Neuronal stem cell (in vitro differentiated cells): ENCODE measurements around the gene THSD4.

Experiments
- DNase-seq: peaks from one replicate; pipeline ENCODE4 v3.0.0-alpha.2; 2013; ENCODE audit warnings: low spot score
- H2AFZ ChIP-seq: one replicate; pipeline ENCODE4 v1.6.1; 2013; ENCODE audit warnings: mild to moderate bottlenecking, low read length, inconsistent platforms
- H2AK5ac ChIP-seq: 2 replicates; pipeline ENCODE4 v1.6.1; 2013; ENCODE audit warnings: low read depth, mild to moderate bottlenecking, inconsistent platforms, low read length, moderate library complexity, mixed read lengths
- H2BK120ac ChIP-seq: 2 replicates; pipeline ENCODE4 v1.6.1; 2013; ENCODE audit warnings: low read depth, mild to moderate bottlenecking, inconsistent platforms, low read length, moderate library complexity, mixed read lengths
- H2BK12ac ChIP-seq: one replicate; pipeline ENCODE4 v1.6.1; 2013; ENCODE audit warnings: low read length, inconsistent platforms
- H2BK15ac ChIP-seq: 2 replicates; pipeline ENCODE4 v1.6.1; 2013; ENCODE audit warnings: mild to moderate bottlenecking, low read length, inconsistent platforms, mixed read lengths
- H2BK5ac ChIP-seq: one replicate; pipeline ENCODE4 v1.6.1; 2013; ENCODE audit warnings: inconsistent platforms, mild to moderate bottlenecking, low read length, moderate library complexity
- H3K14ac ChIP-seq: one replicate; pipeline ENCODE4 v1.6.1; 2013; ENCODE audit warnings: low read length, inconsistent platforms
- H3K18ac ChIP-seq: 2 replicates; pipeline ENCODE4 v1.6.1; 2013; ENCODE audit warnings: low read length, inconsistent platforms
- H3K23ac ChIP-seq: 2 replicates; pipeline ENCODE4 v1.6.1; 2013; ENCODE audit warnings: low read depth, mild to moderate bottlenecking, mixed read lengths, low read length, inconsistent platforms; ENCODE audit not compliant: poor library complexity
- H3K27ac ChIP-seq: replicated peaks from 3 replicates; pipeline ENCODE4 v1.5.1; 2013; ENCODE audit warnings: low read length, inconsistent platforms
- H3K27me3 ChIP-seq, 3 experiments: 2 replicates each; pipeline ENCODE4 v1.6.1; 2013; ENCODE audit warnings: low read length in 3 of 3, mild to moderate bottlenecking in 2 of 3, inconsistent platforms in 1 of 3, low read depth in 1 of 3, mixed read lengths in 1 of 3, moderate library complexity in 1 of 3; ENCODE audit not compliant: control insufficient read depth in 3 of 3, insufficient read depth in 3 of 3
- H3K36me3 ChIP-seq, 2 donors: replicated peaks in 1 of 2; 2 replicates each; pipeline ENCODE4 v1.6.1; 2013; ENCODE audit warnings: low read length in 2 of 2; ENCODE audit not compliant: control insufficient read depth in 2 of 2, insufficient read depth in 2 of 2
- H3K4ac ChIP-seq: 2 replicates; pipeline ENCODE4 v1.6.1; 2013; ENCODE audit warnings: inconsistent platforms, mild to moderate bottlenecking, low read length, moderate library complexity
- H3K4me1 ChIP-seq, 2 donors: 1 replicate in 1 of 2; 2 replicates in 1 of 2; pipeline ENCODE4 v1.6.1; 2013; ENCODE audit warnings: low read length in 2 of 2, low read depth in 1 of 2; ENCODE audit not compliant: control insufficient read depth in 2 of 2, insufficient read depth in 1 of 2
- H3K4me2 ChIP-seq: one replicate; pipeline ENCODE4 v1.6.1; 2013; ENCODE audit warnings: mild to moderate bottlenecking, low read length, inconsistent platforms; ENCODE audit not compliant: insufficient read depth, poor library complexity, severe bottlenecking
- H3K4me3 ChIP-seq, 2 donors: 2 replicates each; pipeline ENCODE4 v1.5.1; 2013; ENCODE audit warnings: low read length in 2 of 2, mild to moderate bottlenecking in 2 of 2, inconsistent platforms in 1 of 2, moderate library complexity in 1 of 2
- H3K79me1 ChIP-seq: one replicate; pipeline ENCODE4 v1.6.1; 2013; ENCODE audit warnings: low read depth, mild to moderate bottlenecking, inconsistent platforms, low read length, moderate library complexity
- H3K9ac ChIP-seq: one replicate; pipeline ENCODE4 v1.6.1; 2013; ENCODE audit warnings: mild to moderate bottlenecking, low read depth, low read length, inconsistent platforms; ENCODE audit not compliant: poor library complexity
- H3K9me3 ChIP-seq, 2 donors: replicated peaks in 1 of 2; 2 replicates each; pipeline versions ENCODE3 to v1.6.1; 2013; ENCODE audit warnings: low read length in 2 of 2, mild to moderate bottlenecking in 2 of 2, inconsistent platforms in 1 of 2, low read depth in 1 of 2, mixed read lengths in 1 of 2, moderate library complexity in 1 of 2; ENCODE audit not compliant: control insufficient read depth in 2 of 2, insufficient read depth in 1 of 2
- H4K8ac ChIP-seq: one replicate; pipeline ENCODE4 v1.6.1; 2013; ENCODE audit warnings: low read depth, mild to moderate bottlenecking, inconsistent platforms, low read length, moderate library complexity
- H4K91ac ChIP-seq: one replicate; pipeline ENCODE4 v1.6.1; 2013; ENCODE audit warnings: low read length, low read depth, mild to moderate bottlenecking, inconsistent platforms; ENCODE audit not compliant: poor library complexity
- WGBS, 2 donors: extraction: QIAGEN DNeasy Blood & Tissue Kit; methylation state at CpG; one replicate each; pipeline ENCODE4 v1.1.7; 2013; ENCODE audit warnings: missing lambda C conversion rate in 2 of 2, mixed read lengths in 1 of 2; ENCODE audit not compliant: insufficient read length in 2 of 2, insufficient replicate concordance in 1 of 2; ENCODE audit errors: extremely low coverage in 2 of 2; 5-methylcytosine and 5-hydroxymethylcytosine counted together

Gene THSD4

GRCh38 chr15:71658827-71659729, 543.8 kb downstream of the THSD4 start:
- Histone ChIP-seq H2BK15ac (no peak overlapping the region), H2BK12ac (no peak overlapping the region), H2AK5ac (no peak overlapping the region), H3K4me3 (no peak overlapping the region), H2BK5ac (no peak overlapping the region), H3K9ac (no peak overlapping the region), H3K27me3 (peaks cover 0 to 12% (median 0%) of the 10 kb centered on the region in 3 experiments), H2BK120ac (no peak overlapping the region), H3K9me3 (no peaks in the 10 kb centered on the region), H3K4ac (no peak overlapping the region), H3K4me2 (no peak overlapping the region), H4K8ac (no peak overlapping the region), H3K4me1 (peaks cover 0 to 2% of the 10 kb centered on the region in 2 donors), H3K79me1 (no peaks in the 10 kb centered on the region), H4K91ac (no peak overlapping the region), H2AFZ (no peak overlapping the region), H3K36me3 (no peaks in the 10 kb centered on the region), H3K14ac (no peak overlapping the region), H3K27ac (no peak overlapping the region), H3K18ac (no peak overlapping the region), H3K23ac (no peak overlapping the region)
- DNase-seq = no peak
- no CpG with 5 or more reads among the region's 2 CpGs for WGBS, 2 donors

DNA sequence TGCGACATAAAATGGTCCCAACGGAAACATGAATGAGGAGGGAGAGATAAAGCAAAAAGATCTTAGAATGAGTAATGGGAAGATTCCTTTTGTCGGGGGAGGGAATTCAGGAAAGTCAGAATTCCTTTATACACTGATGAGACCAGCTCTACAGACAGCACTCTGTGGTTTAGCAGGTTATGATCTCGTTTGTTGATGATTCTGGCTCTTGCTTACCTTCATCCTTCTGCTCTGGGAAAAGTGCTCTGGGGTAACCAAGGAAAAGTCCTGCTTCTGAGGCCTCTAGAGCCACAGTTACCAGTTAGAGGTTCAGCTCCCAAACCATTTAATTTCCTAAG, 544.4 kb downstream of the THSD4 start:
- Histone ChIP-seq H3K9me3 (no peaks in the 10 kb centered on the region), H2BK12ac (no peak overlapping the region), H3K4me2 (no peak overlapping the region), H4K91ac (no peak overlapping the region), H2BK120ac (no peak overlapping the region), H3K27me3 (peaks cover 0 to 12% (median 0%) of the 10 kb centered on the region in 3 experiments), H3K23ac (no peak overlapping the region), H2BK5ac (no peak overlapping the region), H3K4ac (no peak overlapping the region), H3K4me3 (no peak overlapping the region), H3K9ac (no peak overlapping the region), H3K4me1 (peaks cover 0 to 2% of the 10 kb centered on the region in 2 donors), H3K14ac (no peak overlapping the region), H3K18ac (no peak overlapping the region), H2AK5ac (no peak overlapping the region), H2BK15ac (no peak overlapping the region), H3K79me1 (no peaks in the 10 kb centered on the region), H3K27ac (no peak overlapping the region), H3K36me3 (no peaks in the 10 kb centered on the region), H2AFZ (no peak overlapping the region), H4K8ac (no peak overlapping the region)
- no peak for DNase-seq
- WGBS, 2 donors = no CpG with 5 or more reads among the region's 4 CpGs

- H3K23ac ChIP-seq = no peak overlapping the region
Observed at GRCh38 chr15:71660501-71660900, 545.2 kb downstream of the THSD4 start.

DNA sequence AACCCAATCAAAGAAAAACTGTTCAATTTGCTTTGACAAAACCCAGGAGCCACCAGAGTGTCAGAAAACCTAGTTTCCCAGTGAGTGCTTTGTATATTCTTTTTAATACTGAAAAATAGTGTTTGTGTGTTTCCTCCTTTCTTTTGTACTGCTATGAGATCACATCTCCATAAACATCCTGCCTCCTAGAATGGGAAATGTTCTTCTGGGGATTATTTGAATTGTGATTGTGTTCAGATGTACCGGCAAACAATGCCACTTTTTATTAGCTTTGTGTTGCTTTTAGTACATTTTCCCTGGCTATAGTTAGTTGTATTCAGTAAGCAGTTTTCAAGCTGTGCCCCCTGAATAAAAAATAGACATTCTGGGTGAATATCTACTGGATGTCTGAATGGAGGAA, 547.0 kb downstream of the THSD4 start:
- H2BK15ac ChIP-seq = no peak overlapping the region
- no peak overlapping the region for H4K91ac ChIP-seq
- DNase-seq = no peak
- no peak overlapping the region for H3K4me2 ChIP-seq
- no peak overlapping the region for H3K4ac ChIP-seq
- peaks cover 0 to 2% of the 10 kb centered on the region in 2 donors for H3K4me1 ChIP-seq
- no peak overlapping the region for H2BK5ac ChIP-seq
- no peak overlapping the region for H3K27ac ChIP-seq
- H3K27me3 ChIP-seq = peaks cover 0 to 2% (median 0%) of the 10 kb centered on the region in 3 experiments
- no peak overlapping the region for H4K8ac ChIP-seq
- no peaks in the 10 kb centered on the region for H3K36me3 ChIP-seq
- no peak overlapping the region for H2BK120ac ChIP-seq
- H3K9me3 ChIP-seq = no peaks in the 10 kb centered on the region
- H3K18ac ChIP-seq = no peak overlapping the region
- WGBS, 2 donors = no CpG with 5 or more reads among the region's 1 CpG
- H2AFZ ChIP-seq = no peak overlapping the region
- no peak overlapping the region for H2AK5ac ChIP-seq
- H2BK12ac ChIP-seq = no peak overlapping the region
- no peak overlapping the region for H3K14ac ChIP-seq
- H3K9ac ChIP-seq = no peak overlapping the region
- H3K79me1 ChIP-seq = no peaks in the 10 kb centered on the region
- no peak overlapping the region for H3K4me3 ChIP-seq
- no peak overlapping the region for H3K23ac ChIP-seq

More at GRCh38 chr15:71660501-71660900, 545.2 kb downstream of the THSD4 start:
- no peak overlapping the region for H2AFZ ChIP-seq
- H3K36me3 ChIP-seq = no peaks in the 10 kb centered on the region
- H2BK15ac ChIP-seq = no peak overlapping the region
- H2BK5ac ChIP-seq = no peak overlapping the region
- H3K9me3 ChIP-seq = no peaks in the 10 kb centered on the region
- H3K27me3 ChIP-seq = peaks cover 0 to 11% (median 0%) of the 10 kb centered on the region in 3 experiments
- no peak overlapping the region for H3K9ac ChIP-seq
- no peak overlapping the region for H4K91ac ChIP-seq
- no peak for DNase-seq
- peak overlapping the region; percentile 7 for H3K18ac ChIP-seq
- H3K14ac ChIP-seq = no peak overlapping the region
- no peak overlapping the region for H4K8ac ChIP-seq
- H3K79me1 ChIP-seq = no peaks in the 10 kb centered on the region
- H2BK120ac ChIP-seq = no peak overlapping the region
- H2AK5ac ChIP-seq = no peak overlapping the region
- H3K27ac ChIP-seq = no peak overlapping the region
- H2BK12ac ChIP-seq = no peak overlapping the region
- no peak overlapping the region for H3K4me2 ChIP-seq
- no peak overlapping the region for H3K4ac ChIP-seq
- no CpG with 5 or more reads among the region's 15 CpGs for WGBS, 2 donors
- no peak overlapping the region for H3K4me3 ChIP-seq
- H3K4me1 ChIP-seq = peaks cover 0 to 2% of the 10 kb centered on the region in 2 donors
